ENCODE data around the gene TUBGCP3. TPM values are rescaled to one million over a fixed set of nuclear protein-coding genes. Genes with fewer than 3 reads are reported as not detected.

TUBGCP3 gene
- total and polyA plus RNA-seq, 5 donors from 2014 or later: 10.9 to 40.7 (median 15.0) TPM

DNA sequence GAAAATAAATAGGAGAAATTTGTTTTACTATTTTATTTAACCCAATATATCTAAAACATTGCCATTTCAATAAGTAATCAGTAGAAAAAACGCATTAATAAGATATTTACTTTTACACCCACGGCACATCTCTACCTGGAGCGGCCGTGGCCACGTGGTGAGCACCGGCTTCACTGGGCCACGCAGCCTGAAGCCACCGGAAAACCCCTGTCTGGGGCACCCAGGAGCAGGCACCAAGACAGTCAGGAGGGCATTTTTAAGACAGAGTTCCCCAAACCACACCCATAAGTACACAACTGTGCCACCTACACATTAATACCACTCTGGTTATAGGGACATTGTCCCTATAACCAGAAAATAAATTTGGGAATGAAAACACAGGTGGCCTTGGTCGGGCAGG is 130.9 kb downstream of the TUBGCP3 start:
- Mint-ChIP-seq H3K9me3 (peaks cover 0 to 12% (median 6%) of the 10 kb centered on the region in 7 donors), H3K27me3 (no peaks in the 10 kb centered on the region), H3K4me3 (no peak overlapping the region), H3K36me3 (no peaks in the 10 kb centered on the region), H3K4me1 (no peaks in the 10 kb centered on the region), H3K27ac (no peak overlapping the region)
- DNase-seq (no peak), ATAC-seq (ENCODE audit: low read depth in 2 of 2) (no peak)
- no peaks in the 10 kb centered on the region for H3K27me3 ChIP-seq (ENCODE audit: control insufficient read depth, insufficient read depth, low read length)
- no peak overlapping the region for H3K4me3 ChIP-seq (ENCODE audit: low read depth, low read length)
- no peak overlapping the region for H3K27ac ChIP-seq (ENCODE audit: insufficient read depth, low read length, poor library complexity, severe bottlenecking)
- no peaks in the 10 kb centered on the region for H3K9me3 ChIP-seq (ENCODE audit: control insufficient read depth in 2 of 2, low read length in 2 of 2)
- no peaks in the 10 kb centered on the region for H3K4me1 ChIP-seq (ENCODE audit: control insufficient read depth, insufficient read depth, low read length, poor library complexity, severe bottlenecking)
- H3K36me3 ChIP-seq (ENCODE audit: control insufficient read depth, insufficient read depth, low read length): no peaks in the 10 kb centered on the region

DNA sequence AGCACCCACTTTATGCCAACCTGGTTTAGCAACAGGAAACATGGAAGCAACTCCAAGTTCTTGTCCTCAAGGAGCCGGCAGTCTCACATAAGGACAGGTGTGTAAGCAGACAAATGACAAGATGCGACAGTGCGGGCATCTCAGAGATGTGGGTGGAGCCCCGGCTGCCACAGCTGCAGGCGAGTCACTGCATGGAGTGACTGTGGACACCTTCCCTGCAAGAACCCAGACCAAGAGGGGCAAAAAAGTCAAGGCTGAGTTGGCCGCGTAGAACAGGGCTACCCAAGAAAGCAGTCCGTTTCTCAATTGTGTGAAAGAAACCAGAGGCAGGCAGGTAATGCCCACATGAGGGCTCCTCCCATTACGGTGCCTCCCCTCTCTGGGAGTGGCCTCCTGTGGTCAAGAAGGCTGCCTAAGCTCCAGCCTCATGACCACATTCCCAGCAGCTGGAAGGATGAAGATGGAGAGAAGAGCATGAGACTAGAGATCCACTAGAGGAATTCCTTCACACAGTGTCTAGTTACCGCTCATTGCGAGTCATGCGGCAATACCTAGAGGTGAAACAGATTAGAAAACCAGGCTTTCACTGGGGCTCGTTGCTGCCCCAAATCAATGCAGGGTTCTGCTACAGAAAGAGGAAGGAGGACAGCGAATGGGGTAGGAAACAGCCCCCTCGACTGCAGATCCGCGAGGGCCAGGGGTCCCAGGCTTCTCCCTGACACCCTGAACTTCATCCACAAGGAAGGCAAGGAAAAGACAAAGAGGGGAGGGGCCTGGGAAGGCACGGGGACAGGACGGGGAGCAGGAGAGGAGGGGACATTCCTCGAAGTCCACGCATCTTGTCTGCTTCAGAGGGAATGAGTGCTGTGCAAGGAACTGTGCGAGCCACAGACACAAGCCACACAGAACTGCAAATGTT is 131.6 kb downstream of the TUBGCP3 start:
- H3K36me3 ChIP-seq (ENCODE audit: control insufficient read depth, insufficient read depth, low read length): no peaks in the 10 kb centered on the region
- no peak overlapping the region for H3K27ac Mint-ChIP-seq
- H3K27me3 ChIP-seq (ENCODE audit: control insufficient read depth, insufficient read depth, low read length): no peaks in the 10 kb centered on the region
- no peak overlapping the region for H3K4me3 ChIP-seq (ENCODE audit: low read depth, low read length)
- H3K4me3 Mint-ChIP-seq: no peak overlapping the region
- H3K9me3 ChIP-seq (ENCODE audit: control insufficient read depth in 2 of 2, low read length in 2 of 2): no peaks in the 10 kb centered on the region
- peaks cover 0 to 9% (median 4%) of the 10 kb centered on the region in 7 donors for H3K9me3 Mint-ChIP-seq
- no peaks in the 10 kb centered on the region for H3K4me1 Mint-ChIP-seq
- no peaks in the 10 kb centered on the region for H3K27me3 Mint-ChIP-seq
- ATAC-seq (ENCODE audit: low read depth in 2 of 2) (no peak), DNase-seq (no peak)
- no peaks in the 10 kb centered on the region for H3K36me3 Mint-ChIP-seq
- no peak overlapping the region for H3K27ac ChIP-seq (ENCODE audit: insufficient read depth, low read length, poor library complexity, severe bottlenecking)
- H3K4me1 ChIP-seq (ENCODE audit: control insufficient read depth, insufficient read depth, low read length, poor library complexity, severe bottlenecking): no peaks in the 10 kb centered on the region

DNA sequence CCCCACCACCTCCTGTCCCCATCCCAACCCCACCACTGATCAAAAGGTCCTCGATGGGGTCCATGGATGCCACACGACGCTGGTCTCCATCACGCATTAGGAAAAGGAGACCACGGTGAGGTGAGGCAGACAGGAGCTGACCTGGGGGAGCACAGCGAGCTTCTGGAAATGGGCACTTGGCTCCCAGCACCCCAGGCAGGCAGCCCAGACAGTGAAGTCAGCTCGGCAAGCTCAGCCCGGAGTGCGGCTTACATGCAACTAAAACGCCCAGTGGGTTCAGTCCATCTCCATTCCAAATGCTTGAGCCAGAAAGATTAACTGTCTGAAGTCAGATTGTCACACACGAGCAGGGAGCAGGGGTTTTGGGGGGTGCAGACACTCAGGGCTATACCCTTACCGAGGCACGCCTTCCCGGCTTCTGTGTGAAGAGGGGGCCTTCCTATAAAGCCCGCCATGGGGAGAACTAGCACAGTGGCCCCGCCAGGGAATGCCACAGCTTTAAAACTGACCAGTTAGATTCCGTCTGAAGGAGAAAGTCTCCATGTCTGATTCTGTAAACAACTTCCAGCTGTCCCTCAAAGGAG is 132.4 kb downstream of the TUBGCP3 start:
- Histone ChIP-seq H3K27ac (ENCODE audit: insufficient read depth, low read length, poor library complexity, severe bottlenecking) (no peak overlapping the region), H3K9me3 (ENCODE audit: control insufficient read depth in 2 of 2, low read length in 2 of 2) (no peaks in the 10 kb centered on the region), H3K4me1 (ENCODE audit: control insufficient read depth, insufficient read depth, low read length, poor library complexity, severe bottlenecking) (no peaks in the 10 kb centered on the region), H3K36me3 (ENCODE audit: control insufficient read depth, insufficient read depth, low read length) (no peaks in the 10 kb centered on the region), H3K27me3 (ENCODE audit: control insufficient read depth, insufficient read depth, low read length) (no peaks in the 10 kb centered on the region), H3K4me3 (ENCODE audit: low read depth, low read length) (no peak overlapping the region)
- no peak for ATAC-seq (ENCODE audit: low read depth in 2 of 2)
- Mint-ChIP-seq H3K4me3 (no peak overlapping the region), H3K36me3 (no peaks in the 10 kb centered on the region), H3K27ac (no peak overlapping the region), H3K9me3 (peaks cover 0 to 9% (median 4%) of the 10 kb centered on the region in 7 donors), H3K4me1 (no peaks in the 10 kb centered on the region), H3K27me3 (no peaks in the 10 kb centered on the region)
- no peak for DNase-seq

DNA sequence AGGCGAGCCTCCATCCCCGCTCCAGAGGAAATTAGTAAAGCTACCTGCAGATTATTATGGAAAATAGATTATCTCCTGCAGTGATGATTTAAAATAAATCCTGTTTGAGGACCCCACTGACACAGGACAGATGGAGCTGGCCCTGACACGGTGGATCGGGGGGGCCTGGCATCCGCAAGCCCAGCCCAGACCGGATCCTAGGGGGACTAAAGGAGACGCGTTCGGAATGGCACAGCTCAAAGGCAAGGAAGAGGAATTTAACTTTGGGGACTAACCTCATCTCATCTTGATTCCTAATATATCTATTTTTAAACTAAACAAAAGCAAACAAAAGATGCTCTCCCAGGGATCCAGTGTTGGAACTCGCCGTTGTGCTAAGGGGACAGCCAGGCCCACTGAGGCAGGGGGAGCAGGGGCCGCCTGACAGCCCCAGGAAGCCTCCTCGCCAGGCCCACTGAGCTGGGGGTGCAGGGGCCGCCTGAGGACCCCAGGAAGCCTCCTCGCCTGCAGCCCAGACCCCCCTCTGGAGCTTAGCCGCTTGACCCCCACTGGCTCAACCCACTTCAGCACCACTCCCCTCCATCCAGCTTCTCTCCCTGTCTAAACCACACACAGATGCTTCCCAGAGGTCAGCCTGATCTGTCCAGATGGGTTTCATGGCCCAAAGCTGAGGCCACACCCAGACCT is 133.2 kb downstream of the TUBGCP3 start:
- Mint-ChIP-seq H3K4me3 (no peak overlapping the region), H3K36me3 (no peaks in the 10 kb centered on the region), H3K27me3 (no peaks in the 10 kb centered on the region), H3K9me3 (peaks cover 0 to 6% (median 4%) of the 10 kb centered on the region in 7 donors), H3K4me1 (no peaks in the 10 kb centered on the region), H3K27ac (no peak overlapping the region)
- no peak for ATAC-seq (ENCODE audit: low read depth in 2 of 2)
- H3K27me3 ChIP-seq (ENCODE audit: control insufficient read depth, insufficient read depth, low read length): no peaks in the 10 kb centered on the region
- no peaks in the 10 kb centered on the region for H3K36me3 ChIP-seq (ENCODE audit: control insufficient read depth, insufficient read depth, low read length)
- no peak overlapping the region for H3K27ac ChIP-seq (ENCODE audit: insufficient read depth, low read length, poor library complexity, severe bottlenecking)
- DNase-seq: no peak
- H3K9me3 ChIP-seq (ENCODE audit: control insufficient read depth in 2 of 2, low read length in 2 of 2): no peaks in the 10 kb centered on the region
- H3K4me1 ChIP-seq (ENCODE audit: control insufficient read depth, insufficient read depth, low read length, poor library complexity, severe bottlenecking): no peaks in the 10 kb centered on the region
- H3K4me3 ChIP-seq (ENCODE audit: low read depth, low read length): no peak overlapping the region

DNA sequence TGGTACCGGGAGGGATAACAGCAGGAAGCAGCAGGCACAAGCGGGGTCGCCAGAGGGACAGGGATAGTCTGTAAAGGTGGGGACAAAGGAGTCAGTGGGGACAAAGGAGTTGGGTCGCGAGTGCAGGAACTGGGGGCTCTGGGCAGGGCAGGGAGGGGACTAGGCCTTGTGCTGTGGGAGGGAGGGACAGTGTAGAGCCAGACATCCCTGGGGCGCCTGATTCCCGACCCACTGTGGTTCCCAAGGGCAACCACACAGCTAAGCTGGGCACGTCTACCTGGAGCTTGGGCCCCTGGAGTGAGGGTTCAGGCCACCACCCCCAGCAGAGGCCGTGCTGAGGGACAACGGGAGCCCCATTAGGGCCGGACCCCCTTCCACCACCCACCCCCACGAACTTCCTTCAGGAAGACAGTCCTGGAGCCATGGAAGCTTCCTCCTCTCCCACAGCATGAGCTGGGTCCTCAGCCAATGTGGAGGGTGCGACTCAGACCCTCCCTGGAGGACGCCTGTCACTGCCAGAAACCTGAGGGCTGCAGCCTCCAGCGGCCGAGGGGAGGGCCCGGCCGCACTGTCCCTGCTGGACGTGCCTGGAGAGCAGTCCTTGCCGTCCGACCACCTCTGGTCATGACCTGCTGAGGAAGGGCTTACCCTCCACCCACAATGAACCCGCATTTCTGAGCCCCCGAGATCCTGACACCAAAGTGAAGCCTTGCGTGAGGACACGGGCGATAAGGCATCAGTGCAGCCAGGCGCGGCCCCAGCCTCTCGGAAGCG is 133.9 kb downstream of the TUBGCP3 start:
- Mint-ChIP-seq H3K4me1 (no peaks in the 10 kb centered on the region), H3K27ac (no peak overlapping the region), H3K36me3 (no peaks in the 10 kb centered on the region), H3K4me3 (no peak overlapping the region), H3K9me3 (peaks cover 0 to 4% (median 3%) of the 10 kb centered on the region in 7 donors), H3K27me3 (no peaks in the 10 kb centered on the region)
- Histone ChIP-seq H3K27ac (ENCODE audit: insufficient read depth, low read length, poor library complexity, severe bottlenecking) (no peak overlapping the region), H3K36me3 (ENCODE audit: control insufficient read depth, insufficient read depth, low read length) (no peaks in the 10 kb centered on the region), H3K27me3 (ENCODE audit: control insufficient read depth, insufficient read depth, low read length) (no peaks in the 10 kb centered on the region), H3K4me1 (ENCODE audit: control insufficient read depth, insufficient read depth, low read length, poor library complexity, severe bottlenecking) (no peaks in the 10 kb centered on the region), H3K9me3 (ENCODE audit: control insufficient read depth in 2 of 2, low read length in 2 of 2) (no peaks in the 10 kb centered on the region), H3K4me3 (ENCODE audit: low read depth, low read length) (no peak overlapping the region)
- DNase-seq (no peak), ATAC-seq (ENCODE audit: low read depth in 2 of 2) (no peak)

DNA sequence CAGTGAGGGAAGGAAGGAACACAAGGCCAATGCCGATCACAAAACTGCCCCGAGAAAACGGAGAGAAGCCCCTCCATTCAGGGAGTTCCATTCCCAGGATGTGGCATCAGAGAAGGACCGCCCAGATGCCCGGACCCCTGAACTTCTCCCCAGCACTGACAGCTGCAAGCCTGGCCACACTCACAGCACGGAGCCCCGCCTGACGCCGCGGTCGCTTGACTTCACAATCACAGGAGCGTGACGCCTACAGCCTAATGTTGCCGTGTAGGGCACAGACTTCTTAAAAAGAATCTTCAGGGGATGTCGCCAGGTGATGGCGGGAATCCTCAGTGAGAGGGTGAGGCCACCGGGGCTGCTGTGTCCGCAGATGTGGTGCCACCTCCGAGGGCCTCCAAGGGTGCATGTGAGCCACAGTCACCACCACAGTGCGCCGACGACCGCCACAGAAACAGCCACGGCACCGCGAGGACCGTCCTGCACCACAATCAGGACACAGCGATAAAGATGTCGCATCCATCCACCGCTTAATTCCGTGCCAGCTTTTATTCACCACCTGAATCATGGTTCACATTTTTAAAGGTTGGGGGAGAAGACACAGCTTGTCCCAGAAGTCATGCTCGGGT is 134.6 kb downstream of the TUBGCP3 start:
- H3K4me1 ChIP-seq (ENCODE audit: control insufficient read depth, insufficient read depth, low read length, poor library complexity, severe bottlenecking): no peaks in the 10 kb centered on the region
- no peaks in the 10 kb centered on the region for H3K36me3 Mint-ChIP-seq
- no peak overlapping the region for H3K4me3 Mint-ChIP-seq
- ATAC-seq (ENCODE audit: low read depth in 2 of 2) (no peak), DNase-seq (no peak)
- H3K27me3 Mint-ChIP-seq: no peaks in the 10 kb centered on the region
- H3K9me3 ChIP-seq (ENCODE audit: control insufficient read depth in 2 of 2, low read length in 2 of 2): no peaks in the 10 kb centered on the region
- H3K36me3 ChIP-seq (ENCODE audit: control insufficient read depth, insufficient read depth, low read length): no peaks in the 10 kb centered on the region
- no peak overlapping the region for H3K4me3 ChIP-seq (ENCODE audit: low read depth, low read length)
- no peaks in the 10 kb centered on the region for H3K27me3 ChIP-seq (ENCODE audit: control insufficient read depth, insufficient read depth, low read length)
- H3K27ac ChIP-seq (ENCODE audit: insufficient read depth, low read length, poor library complexity, severe bottlenecking): no peak overlapping the region
- H3K27ac Mint-ChIP-seq: no peak overlapping the region
- peaks cover 0 to 4% (median 0%) of the 10 kb centered on the region in 7 donors for H3K9me3 Mint-ChIP-seq
- H3K4me1 Mint-ChIP-seq: no peaks in the 10 kb centered on the region

All from CD4-positive, CD25-positive, alpha-beta regulatory T cell (primary cell).